ENCODE results near the gene ISCA2. TPM values are rescaled to one million over a fixed set of nuclear protein-coding genes. Genes with fewer than 3 reads are reported as not detected.

ISCA2 gene
- polyA plus RNA-seq, 4 donors, result 23.4 to 37.4 (median 27.8) TPM

- H3K9me3 ChIP-seq (ENCODE audit: control insufficient read depth in 2 of 2, insufficient read depth in 1 of 2, low read depth in 1 of 2, low read length in 1 of 2), result no peaks in the 10 kb centered on the region
Observed at GRCh38 chr14:74507840-74508239, 14.3 kb downstream of the ISCA2 start.

GRCh38 chr14:74508292-74508731 lies 14.7 kb downstream of the ISCA2 start:
- H3K27ac ChIP-seq (ENCODE audit: low read depth in 1 of 3, low read length in 2 of 3), result no peak overlapping the region
- H3K9me3 ChIP-seq (ENCODE audit: control insufficient read depth in 2 of 2, insufficient read depth in 1 of 2, low read depth in 1 of 2, low read length in 1 of 2), result no peaks in the 10 kb centered on the region
- DNase-seq (no peak), FAIRE-seq (no peak)
- peaks cover 0 to 12% (median 0%) of the 10 kb centered on the region in 3 donors for H3K27me3 ChIP-seq (ENCODE audit: control insufficient read depth in 3 of 3, insufficient read depth in 3 of 3, low read length in 3 of 3)
- WGBS, 3 donors, result 31 to 61% (median 49%) methylated on average over 9 to 15 of the region's 15 CpGs
- H3K4me1 ChIP-seq (ENCODE audit: control insufficient read depth in 3 of 3, insufficient read depth in 2 of 3, low read depth in 1 of 3, low read length in 2 of 3), result no peaks in the 10 kb centered on the region
- H3K4me3 ChIP-seq (ENCODE audit: low read depth in 1 of 3, low read length in 3 of 3), result no peak overlapping the region
- H3K36me3 ChIP-seq (ENCODE audit: control insufficient read depth in 3 of 3, insufficient read depth in 2 of 3, low read depth in 1 of 3, low read length in 3 of 3), result no peaks in the 10 kb centered on the region

More at GRCh38 chr14:74507840-74508239, 14.3 kb downstream of the ISCA2 start:
- FAIRE-seq (no peak), DNase-seq (no peak)
- 55 to 72% (median 67%) methylated on average over 5 of the region's 5 CpGs for WGBS, 3 donors
- Histone ChIP-seq H3K4me1 (ENCODE audit: control insufficient read depth in 3 of 3, insufficient read depth in 2 of 3, low read depth in 1 of 3, low read length in 2 of 3) (no peaks in the 10 kb centered on the region), H3K27me3 (ENCODE audit: control insufficient read depth in 3 of 3, insufficient read depth in 3 of 3, low read length in 3 of 3) (peaks cover 0 to 12% (median 0%) of the 10 kb centered on the region in 3 donors), H3K4me3 (ENCODE audit: low read depth in 1 of 3, low read length in 3 of 3) (no peak overlapping the region), H3K36me3 (ENCODE audit: control insufficient read depth in 3 of 3, insufficient read depth in 2 of 3, low read depth in 1 of 3, low read length in 3 of 3) (no peaks in the 10 kb centered on the region), H3K27ac (ENCODE audit: low read depth in 1 of 3, low read length in 2 of 3) (no peak overlapping the region)

DNA sequence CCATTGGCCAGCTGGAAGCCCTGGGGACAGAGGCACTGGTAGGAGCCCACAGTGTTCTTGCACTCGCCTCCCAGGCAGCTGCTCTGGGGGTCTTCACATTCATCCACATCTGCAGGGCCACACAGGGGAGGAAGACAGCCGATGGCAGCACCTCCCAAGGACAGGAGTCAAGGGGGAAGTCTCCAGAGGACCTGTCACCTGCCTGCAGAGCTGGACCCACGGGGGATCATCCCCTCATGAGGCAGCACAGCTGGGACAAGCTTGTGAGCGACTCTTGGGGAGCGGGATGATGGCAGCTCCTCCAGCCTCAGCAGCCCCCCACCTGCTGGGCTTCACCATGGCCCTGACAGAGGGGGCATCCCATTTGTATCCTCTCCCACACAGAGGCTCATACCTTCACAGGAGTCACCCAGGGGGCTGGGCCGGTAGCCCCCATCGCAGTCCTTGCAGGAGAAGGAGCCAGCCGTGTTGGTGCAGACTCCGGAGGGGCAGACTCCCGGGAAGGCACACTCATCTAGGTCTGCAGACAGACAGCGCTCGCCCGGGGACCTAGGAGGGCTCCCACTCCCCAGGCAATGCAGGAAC lies 15.4 kb downstream of the ISCA2 start:
- H3K27ac ChIP-seq (ENCODE audit: low read depth in 1 of 3, low read length in 2 of 3), result no peak overlapping the region
- WGBS, 3 donors, result 65 to 81% (median 73%) methylated on average over 13 of the region's 13 CpGs
- H3K9me3 ChIP-seq (ENCODE audit: control insufficient read depth in 2 of 2, insufficient read depth in 1 of 2, low read depth in 1 of 2, low read length in 1 of 2), result no peaks in the 10 kb centered on the region
- H3K4me3 ChIP-seq (ENCODE audit: low read depth in 1 of 3, low read length in 3 of 3), result no peak overlapping the region
- FAIRE-seq, result no peak
- no peaks in the 10 kb centered on the region for H3K36me3 ChIP-seq (ENCODE audit: control insufficient read depth in 3 of 3, insufficient read depth in 2 of 3, low read depth in 1 of 3, low read length in 3 of 3)
- no peak for DNase-seq
- H3K27me3 ChIP-seq (ENCODE audit: control insufficient read depth in 3 of 3, insufficient read depth in 3 of 3, low read length in 3 of 3), result peaks cover 0 to 12% (median 0%) of the 10 kb centered on the region in 3 donors
- H3K4me1 ChIP-seq (ENCODE audit: control insufficient read depth in 3 of 3, insufficient read depth in 2 of 3, low read depth in 1 of 3, low read length in 2 of 3), result no peaks in the 10 kb centered on the region

DNA sequence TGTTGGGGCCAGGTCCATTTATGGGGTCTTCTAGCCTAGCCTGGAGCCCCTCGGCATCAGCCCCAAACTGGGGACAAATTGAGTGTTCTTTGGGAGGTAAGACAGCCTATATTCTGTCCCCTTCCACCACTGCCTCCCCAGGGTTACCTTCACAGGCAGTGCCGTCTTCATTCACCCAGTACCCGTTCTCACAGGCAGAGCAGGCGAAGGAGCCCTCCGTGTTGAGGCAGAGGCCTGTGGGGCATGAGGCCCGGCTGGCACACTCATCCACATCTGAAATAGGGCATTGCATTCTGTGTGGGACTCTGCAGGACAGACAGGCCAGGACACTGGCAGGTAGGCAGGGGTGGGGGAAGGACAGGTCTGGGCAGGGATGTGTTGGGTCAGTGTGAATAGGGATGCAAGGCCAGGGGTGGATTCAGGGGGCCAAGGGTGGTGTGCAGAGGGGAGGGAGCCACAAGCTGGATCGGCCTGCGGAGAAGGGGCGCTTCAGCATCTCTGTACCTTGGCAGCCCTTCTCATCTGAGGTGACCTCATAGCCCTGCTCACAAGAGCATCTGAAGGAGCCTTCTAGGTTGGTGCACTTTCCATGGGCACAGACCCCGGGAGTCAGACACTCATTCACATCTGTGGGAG lies 16.1 kb downstream of the ISCA2 start:
- 89 to 92% (median 89%) methylated on average over 10 of the region's 10 CpGs for WGBS, 3 donors
- no peak overlapping the region for H3K27ac ChIP-seq (ENCODE audit: low read depth in 1 of 3, low read length in 2 of 3)
- H3K9me3 ChIP-seq (ENCODE audit: control insufficient read depth in 2 of 2, insufficient read depth in 1 of 2, low read depth in 1 of 2, low read length in 1 of 2), result no peaks in the 10 kb centered on the region
- H3K4me1 ChIP-seq (ENCODE audit: control insufficient read depth in 3 of 3, insufficient read depth in 2 of 3, low read depth in 1 of 3, low read length in 2 of 3), result no peaks in the 10 kb centered on the region
- peaks cover 0 to 12% (median 0%) of the 10 kb centered on the region in 3 donors for H3K27me3 ChIP-seq (ENCODE audit: control insufficient read depth in 3 of 3, insufficient read depth in 3 of 3, low read length in 3 of 3)
- DNase-seq (no peak), FAIRE-seq (no peak)
- no peak overlapping the region for H3K4me3 ChIP-seq (ENCODE audit: low read depth in 1 of 3, low read length in 3 of 3)
- H3K36me3 ChIP-seq (ENCODE audit: control insufficient read depth in 3 of 3, insufficient read depth in 2 of 3, low read depth in 1 of 3, low read length in 3 of 3), result peaks cover 0 to 2% (median 0%) of the 10 kb centered on the region in 3 donors

GRCh38 chr14:74510223-74510931 lies 16.8 kb downstream of the ISCA2 start:
- FAIRE-seq (no peak), DNase-seq (no peak)
- Histone ChIP-seq H3K4me3 (ENCODE audit: low read depth in 1 of 3, low read length in 3 of 3) (no peak overlapping the region), H3K9me3 (ENCODE audit: control insufficient read depth in 2 of 2, insufficient read depth in 1 of 2, low read depth in 1 of 2, low read length in 1 of 2) (no peaks in the 10 kb centered on the region), H3K27ac (ENCODE audit: low read depth in 1 of 3, low read length in 2 of 3) (no peak overlapping the region), H3K36me3 (ENCODE audit: control insufficient read depth in 3 of 3, insufficient read depth in 2 of 3, low read depth in 1 of 3, low read length in 3 of 3) (peaks cover 0 to 2% (median 0%) of the 10 kb centered on the region in 3 donors), H3K27me3 (ENCODE audit: control insufficient read depth in 3 of 3, insufficient read depth in 3 of 3, low read length in 3 of 3) (peaks cover 0 to 12% (median 0%) of the 10 kb centered on the region in 3 donors), H3K4me1 (ENCODE audit: control insufficient read depth in 3 of 3, insufficient read depth in 2 of 3, low read depth in 1 of 3, low read length in 2 of 3) (no peaks in the 10 kb centered on the region)
- 71 to 79% (median 73%) methylated on average over 21 of the region's 21 CpGs for WGBS, 3 donors

- Histone ChIP-seq H3K36me3 (ENCODE audit: control insufficient read depth in 3 of 3, insufficient read depth in 2 of 3, low read depth in 1 of 3, low read length in 3 of 3) (peaks cover 0 to 2% (median 0%) of the 10 kb centered on the region in 3 donors), H3K27me3 (ENCODE audit: control insufficient read depth in 3 of 3, insufficient read depth in 3 of 3, low read length in 3 of 3) (peaks cover 0 to 12% (median 0%) of the 10 kb centered on the region in 3 donors), H3K4me1 (ENCODE audit: control insufficient read depth in 3 of 3, insufficient read depth in 2 of 3, low read depth in 1 of 3, low read length in 2 of 3) (no peaks in the 10 kb centered on the region), H3K4me3 (ENCODE audit: low read depth in 1 of 3, low read length in 3 of 3) (no peak overlapping the region), H3K27ac (ENCODE audit: low read depth in 1 of 3, low read length in 2 of 3) (no peak overlapping the region), H3K9me3 (ENCODE audit: control insufficient read depth in 2 of 2, insufficient read depth in 1 of 2, low read depth in 1 of 2, low read length in 1 of 2) (no peaks in the 10 kb centered on the region)
- 68 to 80% (median 73%) methylated on average over 10 of the region's 10 CpGs for WGBS, 3 donors
- no peak for FAIRE-seq
- DNase-seq, result no peak
Observed at GRCh38 chr14:74510959-74511409, 17.4 kb downstream of the ISCA2 start.

- peaks cover 0 to 12% (median 0%) of the 10 kb centered on the region in 3 donors for H3K27me3 ChIP-seq (ENCODE audit: control insufficient read depth in 3 of 3, insufficient read depth in 3 of 3, low read length in 3 of 3)
- WGBS, 3 donors, result 80 to 82% (median 81%) methylated on average over 9 to 10 of the region's 10 CpGs
- H3K36me3 ChIP-seq (ENCODE audit: control insufficient read depth in 3 of 3, insufficient read depth in 2 of 3, low read depth in 1 of 3, low read length in 3 of 3), result peaks cover 0 to 2% (median 0%) of the 10 kb centered on the region in 3 donors
- no peak for FAIRE-seq
- no peaks in the 10 kb centered on the region for H3K9me3 ChIP-seq (ENCODE audit: control insufficient read depth in 2 of 2, insufficient read depth in 1 of 2, low read depth in 1 of 2, low read length in 1 of 2)
- no peaks in the 10 kb centered on the region for H3K4me1 ChIP-seq (ENCODE audit: control insufficient read depth in 3 of 3, insufficient read depth in 2 of 3, low read depth in 1 of 3, low read length in 2 of 3)
- no peak for DNase-seq
- no peak overlapping the region for H3K4me3 ChIP-seq (ENCODE audit: low read depth in 1 of 3, low read length in 3 of 3)
- H3K27ac ChIP-seq (ENCODE audit: low read depth in 1 of 3, low read length in 2 of 3), result no peak overlapping the region
Observed at GRCh38 chr14:74511966-74512830, 18.6 kb downstream of the ISCA2 start.
